ENCODE measurements around the gene ATP10B. TPM values are rescaled to one million over a fixed set of nuclear protein-coding genes. Genes with fewer than 3 reads are reported as not detected.

ATP10B gene
- total and polyA plus RNA-seq, 2 experiments from 2014 or later = 0.03 TPM; not detected in 1

DNA sequence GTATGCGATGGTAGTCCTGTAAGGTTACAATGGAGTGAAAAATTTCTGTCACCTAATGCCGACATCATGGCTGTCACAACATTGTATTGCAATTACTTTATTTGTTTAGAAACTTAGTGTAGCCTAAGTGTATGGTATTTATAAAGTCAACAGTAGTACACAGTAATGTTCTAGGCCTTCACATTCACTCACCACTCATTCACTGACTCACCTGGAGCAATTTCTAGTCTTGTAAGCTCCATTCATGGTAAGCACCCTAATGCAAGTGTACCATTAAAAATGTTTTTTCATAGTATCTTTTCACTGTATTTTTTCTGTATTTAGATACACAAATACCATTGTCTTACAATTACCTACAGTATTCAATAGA is 58.5 kb downstream of the ATP10B start:
- H3K9me3 ChIP-seq (ENCODE audit: low read depth) = no peaks in the 10 kb centered on the region
- no peak for TF ChIP-seq CTCF (IDR thresholded peaks at IDR 0.05; ENCODE audit: low read depth, low read length)
- no peaks in the 10 kb centered on the region for H3K27me3 ChIP-seq
- H3K36me3 ChIP-seq = no peaks in the 10 kb centered on the region
- no peak overlapping the region for H3K27ac ChIP-seq
- DNase-seq (ENCODE audit: low read depth in 1 of 2, low spot score in 1 of 2) = no peak
- H3K4me3 ChIP-seq = no peak overlapping the region
- no peaks in the 10 kb centered on the region for H3K4me1 ChIP-seq (ENCODE audit: low read depth)

DNA sequence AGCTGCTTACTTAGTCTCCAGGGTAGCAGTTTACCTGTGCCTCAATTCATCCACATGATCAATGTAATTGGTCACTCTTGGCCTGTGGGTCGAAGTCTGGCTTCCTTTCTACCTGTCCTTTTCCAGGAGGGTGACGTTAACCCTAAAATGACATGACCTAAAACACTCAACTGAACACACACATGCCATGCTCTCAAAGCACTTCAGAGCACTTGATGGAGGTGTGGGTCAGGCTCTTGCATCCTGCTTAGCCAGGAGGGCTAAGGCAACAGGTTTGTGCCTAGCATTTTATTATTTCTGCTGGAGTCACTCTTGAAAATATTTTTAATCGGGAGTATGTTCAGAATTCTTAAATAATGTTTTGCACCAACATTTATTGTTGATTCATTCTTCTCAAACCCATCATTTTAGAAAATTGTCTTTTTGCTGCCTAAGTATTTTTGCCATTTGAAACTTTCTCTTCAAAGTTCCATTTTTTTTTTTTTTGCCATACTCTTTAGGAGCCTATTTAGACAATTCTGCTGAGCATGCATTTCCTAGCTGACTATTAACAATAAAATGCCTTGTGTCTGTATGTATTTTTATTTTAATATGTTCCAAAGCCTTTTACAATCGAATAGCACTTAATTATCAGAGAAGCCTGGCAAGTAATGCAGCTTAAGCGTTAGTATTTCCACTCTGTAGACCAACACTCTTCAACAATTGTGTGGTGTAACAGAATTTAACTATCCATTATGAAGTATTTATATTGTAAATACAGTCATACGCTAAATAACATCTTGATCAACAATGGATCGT is 59.1 kb downstream of the ATP10B start:
- H3K36me3 ChIP-seq = no peaks in the 10 kb centered on the region
- H3K9me3 ChIP-seq (ENCODE audit: low read depth) = no peaks in the 10 kb centered on the region
- H3K27ac ChIP-seq = no peak overlapping the region
- H3K4me1 ChIP-seq (ENCODE audit: low read depth) = peaks cover 3% of the 10 kb centered on the region
- no peak overlapping the region for H3K4me3 ChIP-seq
- H3K27me3 ChIP-seq = no peaks in the 10 kb centered on the region
- no peak for DNase-seq (ENCODE audit: low read depth in 1 of 2, low spot score in 1 of 2)
- no peak for TF ChIP-seq CTCF (IDR thresholded peaks at IDR 0.05; ENCODE audit: low read depth, low read length)

DNA sequence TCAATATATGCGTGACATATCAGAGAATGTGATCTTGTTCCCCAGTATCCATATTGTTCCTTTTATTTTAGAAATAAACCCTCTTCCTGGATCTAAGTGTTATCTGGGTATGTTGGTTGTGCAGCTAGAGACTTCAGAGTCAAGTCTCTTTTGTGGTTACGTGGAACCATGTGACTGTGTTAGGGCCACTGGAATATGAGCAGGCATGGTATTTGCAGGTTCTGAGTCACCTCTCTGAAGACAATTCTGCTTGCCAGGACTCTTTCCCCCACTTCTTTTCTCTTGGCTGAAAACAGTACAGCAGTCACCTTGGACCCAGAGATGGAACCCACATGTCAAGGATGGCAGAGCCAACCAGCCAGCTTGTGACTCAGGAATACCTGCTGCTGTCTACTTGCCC is 59.7 kb downstream of the ATP10B start:
- Histone ChIP-seq H3K36me3 (no peaks in the 10 kb centered on the region), H3K27ac (no peak overlapping the region), H3K4me1 (ENCODE audit: low read depth) (peaks cover 5% of the 10 kb centered on the region), H3K27me3 (no peaks in the 10 kb centered on the region), H3K4me3 (no peak overlapping the region), H3K9me3 (ENCODE audit: low read depth) (no peaks in the 10 kb centered on the region)
- TF ChIP-seq CTCF (IDR thresholded peaks at IDR 0.05; ENCODE audit: low read depth, low read length) = no peak
- no peak for DNase-seq (ENCODE audit: low read depth in 1 of 2, low spot score in 1 of 2)

- Histone ChIP-seq H3K36me3 (no peaks in the 10 kb centered on the region), H3K4me1 (ENCODE audit: low read depth) (peaks cover 5% of the 10 kb centered on the region), H3K9me3 (ENCODE audit: low read depth) (no peaks in the 10 kb centered on the region), H3K27ac (no peak overlapping the region), H3K4me3 (no peak overlapping the region), H3K27me3 (no peaks in the 10 kb centered on the region)
- DNase-seq (ENCODE audit: low read depth in 1 of 2, low spot score in 1 of 2) = no peak
- no peak for TF ChIP-seq CTCF (IDR thresholded peaks at IDR 0.05; ENCODE audit: low read depth, low read length)
Observed at GRCh38 chr5:160789219-160789859, 62.7 kb downstream of the ATP10B start.

GRCh38 chr5:160788102-160788660 is 63.8 kb downstream of the ATP10B start:
- TF ChIP-seq CTCF (IDR thresholded peaks at IDR 0.05; ENCODE audit: low read depth, low read length) = no peak
- no peak overlapping the region for H3K4me3 ChIP-seq
- peaks cover 5% of the 10 kb centered on the region for H3K4me1 ChIP-seq (ENCODE audit: low read depth)
- no peaks in the 10 kb centered on the region for H3K27me3 ChIP-seq
- no peak overlapping the region for H3K27ac ChIP-seq
- H3K36me3 ChIP-seq = no peaks in the 10 kb centered on the region
- no peaks in the 10 kb centered on the region for H3K9me3 ChIP-seq (ENCODE audit: low read depth)
- no peak for DNase-seq (ENCODE audit: low read depth in 1 of 2, low spot score in 1 of 2)

Measured in cardiac muscle cell (in vitro differentiated cells and primary cell).